Epidermal melanocyte (primary cell): ENCODE measurements around the gene SSTR4.

Source experiments
- DNase-seq: peaks from one replicate; pipeline ENCODE4 v3.0.0; 2011; ENCODE audit warnings: low spot score; ENCODE audit not compliant: insufficient read length

SSTR4 gene

DNA sequence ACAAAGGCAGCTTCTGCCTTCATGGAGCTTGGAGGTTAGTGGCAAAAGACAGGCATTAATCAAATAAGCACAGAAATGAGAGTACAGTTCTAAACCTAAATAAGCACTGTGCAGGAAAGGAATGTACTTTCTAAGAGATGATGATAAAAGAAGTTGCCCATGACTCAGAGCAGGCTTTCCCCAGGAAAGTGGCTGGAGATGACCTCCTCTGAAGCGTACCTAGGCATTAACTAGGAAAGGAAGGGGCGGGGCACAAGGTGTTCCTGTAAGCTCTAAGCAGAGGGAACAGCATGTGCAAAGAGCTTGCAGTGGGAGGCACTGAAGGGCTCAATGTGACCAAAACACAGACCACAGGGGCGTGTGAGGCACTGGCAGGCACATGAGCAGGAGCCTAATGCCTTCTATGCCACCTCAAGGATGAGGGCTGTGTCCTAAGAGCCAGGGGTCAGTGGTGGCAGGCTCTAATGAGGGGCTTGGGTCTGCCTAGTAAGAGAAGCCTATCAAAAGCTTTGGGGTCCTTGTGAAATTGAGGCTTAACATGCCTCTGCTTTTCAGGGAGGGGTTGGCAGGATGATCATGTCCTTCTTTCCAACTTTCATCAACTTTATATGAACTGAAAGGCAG is 4.9 kb downstream of the SSTR4 start:
- DNase-seq, result no peak

- DNase-seq, result no peak
Observed at GRCh38 chr20:23042270-23042669, 7.2 kb downstream of the SSTR4 start.

- DNase-seq, result no peak
Observed at GRCh38 chr20:23043376-23043775, 8.3 kb downstream of the SSTR4 start.

DNA sequence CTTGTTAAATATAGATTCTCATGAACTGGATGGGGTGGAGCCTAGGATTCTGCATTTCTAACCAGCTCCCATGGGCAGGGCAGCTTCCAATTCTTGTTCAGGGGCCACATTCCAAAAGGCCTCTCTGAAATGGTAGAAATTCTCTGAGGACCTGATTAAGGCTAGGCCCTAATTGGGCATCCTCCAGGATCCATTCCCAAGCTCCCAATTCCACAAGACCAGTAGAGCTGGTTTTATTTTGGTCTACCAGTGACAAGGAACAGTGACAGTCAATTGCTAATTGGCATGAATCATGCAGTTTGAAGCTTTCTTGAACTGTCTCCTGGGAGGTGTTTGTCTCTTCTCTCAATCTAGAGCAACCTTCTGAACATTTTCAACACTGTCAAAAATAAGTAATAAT is 11.3 kb downstream of the SSTR4 start:
- no peak for DNase-seq

DNA sequence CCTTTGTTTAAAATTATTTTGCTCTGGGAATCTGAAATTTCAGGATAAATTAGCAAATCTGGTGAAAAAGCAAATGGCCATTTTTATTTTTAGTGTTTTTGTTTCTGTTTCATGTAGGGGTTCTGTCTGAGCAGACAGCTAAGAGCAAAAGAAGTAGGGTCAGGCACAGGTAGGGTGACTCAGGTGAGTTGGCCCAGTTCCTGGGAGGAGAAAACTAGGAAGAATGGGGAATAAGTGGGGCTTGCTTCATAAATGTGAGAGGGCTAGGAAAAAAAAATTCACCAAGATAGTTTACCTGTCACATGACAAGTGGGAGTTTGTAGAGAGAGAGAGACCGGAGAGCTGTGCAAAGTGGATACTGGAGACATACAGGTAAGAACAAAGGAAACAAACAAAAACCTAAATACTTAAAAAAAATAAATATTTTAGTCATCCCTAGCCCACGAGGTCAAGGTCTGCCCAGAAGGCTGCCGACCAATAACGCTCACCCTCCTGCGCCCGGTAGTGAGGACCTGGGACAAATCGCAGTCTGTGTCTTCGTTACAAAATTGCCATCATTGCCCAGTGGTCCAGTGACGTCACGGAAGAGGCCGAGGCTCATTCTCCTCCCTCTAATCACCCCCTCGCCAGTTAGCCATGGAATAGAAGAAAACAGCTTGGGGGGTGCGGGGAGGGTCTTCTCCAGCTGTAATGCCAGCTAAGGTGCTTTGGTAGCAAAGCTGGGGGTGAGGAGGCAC is 12.1 kb downstream of the SSTR4 start:
- no peak for DNase-seq

DNA sequence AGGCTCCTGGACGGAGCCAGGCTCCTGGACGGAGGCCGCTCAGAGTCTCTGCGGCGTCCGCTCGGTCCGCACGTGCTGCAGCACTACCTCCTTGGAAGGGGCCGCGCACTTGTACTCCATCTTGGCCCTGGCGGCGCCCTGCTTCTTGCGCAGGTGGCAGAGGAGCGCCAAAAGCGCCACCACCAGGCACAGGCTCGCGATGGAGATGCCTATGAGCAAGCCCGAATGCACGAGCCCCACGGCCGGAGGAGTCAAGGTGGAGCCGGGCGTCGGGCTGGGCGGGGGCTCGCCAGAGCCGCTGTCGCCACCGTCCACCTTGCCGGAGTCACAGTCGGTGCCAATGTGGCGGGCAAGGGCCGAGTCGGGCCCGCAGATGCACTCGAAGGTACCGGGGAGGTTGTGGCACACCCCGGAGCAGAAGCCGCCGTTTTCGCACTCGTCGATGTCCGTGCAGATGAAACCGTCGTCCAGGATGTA is 12.7 kb downstream of the SSTR4 start:
- DNase-seq, result no peak

GRCh38 chr20:23048283-23049200 is 13.4 kb downstream of the SSTR4 start:
- no peak for DNase-seq

GRCh38 chr20:23049201-23050075 is 14.3 kb downstream of the SSTR4 start, which contains the start of gene THBD:
THBD (minus strand) TSS chr20:23049672; CDS start chr20:23049504, 168 bp downstream.
- DNase-seq, result no peak

- DNase-seq, result no peak
Observed at GRCh38 chr20:23050076-23050838, 15.1 kb downstream of the SSTR4 start.

DNA sequence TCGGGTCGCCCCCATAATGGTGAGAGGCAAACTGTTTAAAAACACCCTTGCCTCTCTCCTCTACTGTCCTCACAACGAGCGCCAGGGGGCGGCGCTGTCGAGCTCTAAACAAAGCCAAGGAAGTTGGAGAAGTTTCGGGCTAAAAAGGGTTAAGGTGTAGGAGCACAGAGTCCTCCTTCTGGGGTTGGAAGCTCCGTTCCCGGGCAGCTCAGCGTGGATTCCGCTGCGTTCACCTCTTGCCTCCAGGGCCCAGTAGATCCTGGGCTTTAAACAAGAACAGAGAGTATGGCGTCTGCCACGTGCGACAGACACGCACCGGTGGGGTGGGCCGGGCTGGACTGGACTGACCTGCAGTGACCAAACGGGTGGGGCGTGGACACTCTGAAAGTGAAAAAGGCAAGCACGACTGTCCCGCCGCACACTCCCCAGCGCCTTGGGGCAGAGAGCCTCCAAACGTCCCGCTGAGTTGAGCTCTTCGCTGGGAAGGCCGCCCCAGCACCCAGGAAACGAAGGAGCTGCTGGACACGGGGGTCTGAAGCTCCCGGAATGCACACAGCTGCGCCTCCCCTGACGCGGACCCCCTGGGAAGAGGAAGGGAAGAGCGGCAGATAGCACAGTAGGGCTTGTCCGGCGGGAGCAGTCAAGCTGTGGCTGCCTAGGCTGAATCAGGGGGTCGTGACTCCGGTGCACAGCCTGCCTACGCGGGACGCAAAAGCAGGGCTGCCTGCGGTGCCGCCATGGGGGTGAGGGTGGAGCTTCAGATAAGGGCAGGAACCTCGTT is 15.9 kb downstream of the SSTR4 start:
- no peak for DNase-seq

DNA sequence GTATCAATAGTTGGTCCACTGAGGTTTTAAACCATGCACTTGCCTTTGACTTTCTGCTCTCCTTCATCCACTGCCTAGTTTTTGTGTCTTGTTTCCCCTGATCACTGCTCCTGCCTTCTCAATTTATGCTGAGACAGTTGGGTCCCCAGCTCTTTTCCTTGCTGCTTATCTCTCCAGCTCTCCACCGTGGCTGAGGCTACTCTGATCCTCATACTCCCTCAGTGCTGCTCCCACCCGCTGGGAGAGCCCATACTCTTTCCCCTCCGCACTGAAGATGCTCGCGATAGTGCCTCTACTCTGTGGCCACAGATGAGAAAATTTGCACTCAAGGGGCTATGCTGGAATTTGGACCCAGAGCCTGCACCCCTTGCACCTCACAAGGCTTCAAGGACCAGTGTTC is 17.8 kb downstream of the SSTR4 start:
- no peak for DNase-seq

DNA sequence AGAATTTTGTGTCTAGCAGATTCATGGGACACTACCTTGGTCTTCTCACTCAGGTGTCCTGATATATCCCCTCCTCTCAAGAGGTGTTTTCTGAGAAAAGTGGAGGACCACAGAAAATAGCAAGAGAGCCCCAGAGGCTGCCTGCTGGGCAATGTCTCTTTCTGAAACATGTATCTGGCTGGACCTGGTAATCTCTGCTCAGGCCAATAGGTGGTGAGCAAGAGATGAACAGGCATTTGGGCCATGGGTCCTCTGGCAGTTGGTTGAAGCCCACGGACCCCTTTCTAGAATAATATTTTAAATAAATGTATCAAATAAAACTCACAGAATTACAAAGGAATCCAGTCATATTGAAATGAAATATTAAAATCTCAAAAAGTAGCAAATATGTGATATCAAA is 23.1 kb downstream of the SSTR4 start:
- no peak for DNase-seq

DNA sequence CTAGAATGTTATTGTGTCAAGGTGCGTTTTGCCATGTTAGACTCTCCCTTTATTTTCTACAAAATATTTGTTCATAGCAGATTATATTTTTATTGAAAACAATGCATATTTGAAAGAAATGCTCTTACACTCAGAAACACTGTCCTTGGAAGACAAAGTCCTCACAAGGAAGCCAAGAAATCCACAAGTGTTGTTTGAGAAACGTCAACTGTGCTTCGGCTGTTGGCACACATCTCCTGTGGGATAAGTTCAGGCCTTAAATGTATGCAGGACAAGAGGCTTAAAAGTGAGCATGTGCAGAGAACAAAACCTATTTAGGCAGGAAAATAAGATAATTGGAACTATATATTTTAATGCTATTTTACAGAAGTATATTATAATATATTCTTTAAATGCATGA is 23.9 kb downstream of the SSTR4 start:
- no peak for DNase-seq

- no peak for DNase-seq
Observed at GRCh38 chr20:23059846-23060245, 24.7 kb downstream of the SSTR4 start.

- no peak for DNase-seq
Observed at GRCh38 chr20:23060629-23061028, 25.5 kb downstream of the SSTR4 start.

GRCh38 chr20:23061262-23061661 is 26.1 kb downstream of the SSTR4 start:
- DNase-seq, result no peak

DNA sequence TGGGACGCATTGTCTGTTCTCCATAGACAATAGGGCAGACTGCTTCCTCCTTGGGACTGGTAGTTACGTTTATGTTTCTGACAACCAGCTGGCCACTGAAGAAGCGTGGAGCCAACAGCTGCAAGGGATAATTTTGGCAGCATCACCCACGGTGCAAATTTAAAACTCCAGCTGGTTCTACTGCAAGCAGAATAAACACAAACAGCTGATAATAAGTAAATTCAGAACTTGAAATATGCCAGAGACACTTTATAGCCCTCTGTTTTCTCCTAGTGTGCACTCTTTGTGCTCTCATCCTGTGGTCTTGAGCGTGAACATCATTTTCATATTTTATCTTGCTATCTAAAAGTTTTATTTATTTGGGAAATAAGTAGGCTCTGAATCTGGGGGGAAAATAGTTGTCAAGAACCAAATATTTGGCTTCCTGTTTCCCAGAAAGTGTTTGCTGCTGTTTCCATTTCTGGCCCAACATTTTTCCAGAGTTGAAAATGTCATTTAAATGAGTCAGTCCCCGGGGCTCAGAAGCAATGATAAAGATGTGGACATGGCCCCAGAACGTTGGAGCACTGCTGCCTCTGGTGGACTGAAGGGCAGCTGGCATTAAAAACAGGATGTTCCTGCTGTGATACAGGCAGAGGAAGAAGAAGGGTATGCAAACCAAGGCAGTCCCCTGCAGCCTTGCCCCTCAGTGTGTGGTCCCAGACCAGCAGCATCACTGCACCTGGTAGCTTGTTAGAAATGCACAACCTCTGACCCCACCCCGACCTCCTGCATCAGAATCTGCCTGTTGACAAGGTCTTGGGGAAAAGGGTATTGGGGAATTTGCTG is 26.8 kb downstream of the SSTR4 start:
- DNase-seq, result no peak

- no peak for DNase-seq
Observed at GRCh38 chr20:23062632-23063031, 27.5 kb downstream of the SSTR4 start.

- DNase-seq, result no peak
Observed at GRCh38 chr20:23063168-23063567, 28.1 kb downstream of the SSTR4 start.
